ENCODE data around the gene IL17RE.

DNA sequence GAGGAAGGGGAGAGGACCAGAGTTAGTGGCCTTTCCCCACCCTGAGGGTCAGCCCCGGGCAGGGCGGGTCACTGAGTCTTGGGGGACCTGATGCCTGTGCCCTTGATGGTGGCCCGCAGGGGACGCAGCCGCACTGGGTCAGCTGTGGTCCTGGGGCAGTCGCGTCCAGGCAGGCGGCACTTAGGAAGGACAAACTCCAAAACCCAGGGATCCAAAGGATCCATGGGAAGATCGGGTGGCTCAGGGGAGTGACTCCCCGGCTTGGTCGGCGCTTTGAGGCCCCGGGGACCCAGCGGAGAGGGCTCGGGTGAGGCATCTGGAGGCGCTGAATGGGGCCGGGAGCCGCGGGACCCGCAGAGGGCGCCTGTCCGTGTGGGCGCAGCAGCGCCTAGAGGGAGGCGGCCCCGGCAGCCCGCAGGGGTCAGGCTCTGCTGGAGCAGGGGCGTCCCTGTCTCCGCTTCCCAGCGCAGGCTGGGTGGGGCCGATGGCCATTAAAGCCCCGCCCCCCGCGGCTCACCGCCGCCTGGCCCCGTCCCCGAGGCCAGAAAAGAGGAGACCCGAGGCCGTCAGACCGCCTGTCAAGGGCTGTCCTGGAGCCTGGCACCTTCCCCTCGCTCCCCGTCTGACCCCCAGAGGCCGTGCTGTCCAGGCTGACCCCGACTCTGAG, 40.1 kb upstream of the IL17RE start:
- TF ChIP-seq POLR2A (IDR thresholded peaks at IDR 0.05): no peak
- TF ChIP-seq EP300 (IDR thresholded peaks at IDR 0.05): no peak
